ENCODE measurements around the gene SNRPA1.

Gene SNRPA1

GRCh38 chr15:101318147-101318819 is 23.2 kb upstream of the SNRPA1 start:
- no peak for DNase-seq

GRCh38 chr15:101317336-101317872 is 22.4 kb upstream of the SNRPA1 start:
- DNase-seq: no peak

GRCh38 chr15:101316529-101316928 is 21.5 kb upstream of the SNRPA1 start:
- no peak for DNase-seq

- DNase-seq: no peak
Measured at GRCh38 chr15:101315736-101316135, 20.7 kb upstream of the SNRPA1 start.

GRCh38 chr15:101314336-101315125 is 19.5 kb upstream of the SNRPA1 start:
- no peak for DNase-seq

- DNase-seq: no peak
Measured at GRCh38 chr15:101313041-101313761, 18.2 kb upstream of the SNRPA1 start.

GRCh38 chr15:101310508-101310907 is 15.5 kb upstream of the SNRPA1 start:
- DNase-seq: no peak

- no peak for DNase-seq
Measured at GRCh38 chr15:101310161-101310480, 15.1 kb upstream of the SNRPA1 start.

- no peak for DNase-seq
Measured at GRCh38 chr15:101309436-101310160, 14.6 kb upstream of the SNRPA1 start.

GRCh38 chr15:101308604-101309435 is 13.8 kb upstream of the SNRPA1 start:
- DNase-seq: no peak

GRCh38 chr15:101307897-101308603 is 13.0 kb upstream of the SNRPA1 start:
- no peak for DNase-seq

GRCh38 chr15:101307048-101307896 is 12.2 kb upstream of the SNRPA1 start:
- no peak for DNase-seq

GRCh38 chr15:101306341-101307047 is 11.4 kb upstream of the SNRPA1 start:
- DNase-seq: no peak

GRCh38 chr15:101305820-101306255 is 10.8 kb upstream of the SNRPA1 start:
- DNase-seq: no peak

GRCh38 chr15:101303408-101303807 is 8.4 kb upstream of the SNRPA1 start:
- DNase-seq: no peak

GRCh38 chr15:101296418-101297405 is 1.7 kb upstream of the SNRPA1 start:
- no peak for DNase-seq

- DNase-seq: no peak
Measured at GRCh38 chr15:101295607-101296161, 636 bp upstream of the SNRPA1 start.

- DNase-seq: no peak
Measured at GRCh38 chr15:101293122-101293521, 1.9 kb downstream of the SNRPA1 start.
